Smooth muscle cell (in vitro differentiated cells): ENCODE data around the gene NUP107. TPM values are rescaled to one million over a fixed set of nuclear protein-coding genes. Genes with fewer than 3 reads are reported as not detected.
"Not testable (repeated sequence)": the region's sequence is repeated elsewhere in the genome, so short reads cannot be mapped to it uniquely, and the experiment has no call there.

Source experiments
- DNase-seq: peaks from one replicate; lab custom pipeline; 2025; ENCODE audit not compliant: unreplicated experiment; lab: John Stamatoyannopoulos, UW
- H2AFZ ChIP-seq: fragments of 200-600 bp; sonication (generic); 2 replicates; pipeline ENCODE4 v1.6.0; 2016; ENCODE audit warnings: antibody characterized with exemption, low read depth, mild to moderate bottlenecking
- H3F3A ChIP-seq: fragments of 200-600 bp; sonication (generic); 2 replicates; pipeline ENCODE4 v1.6.0; 2017; ENCODE audit warnings: antibody characterized with exemption, low read depth
- H3K27ac ChIP-seq: fragments of 200-600 bp; sonication (generic); 2 replicates; pipeline ENCODE4 v1.5.1; 2016; ENCODE audit warnings: low read depth, mild to moderate bottlenecking
- H3K27me3 ChIP-seq: fragments of 200-600 bp; sonication (generic); 2 replicates; pipeline ENCODE4 v1.6.1; 2016; ENCODE audit warnings: low read depth, mild to moderate bottlenecking
- H3K36me3 ChIP-seq: fragments of 200-600 bp; sonication (generic); 2 replicates; pipeline ENCODE4 v1.5.1; 2016; ENCODE audit warnings: low read depth
- H3K4me1 ChIP-seq: fragments of 200-600 bp; sonication (generic); 2 replicates; pipeline ENCODE4 v1.5.1; 2016; ENCODE audit warnings: low read depth
- H3K4me2 ChIP-seq: fragments of 200-600 bp; sonication (generic); 2 replicates; pipeline ENCODE4 v1.6.0; 2016; ENCODE audit warnings: mild to moderate bottlenecking
- H3K4me3 ChIP-seq: fragments of 200-600 bp; sonication (generic); 2 replicates; pipeline ENCODE4 v1.5.1; 2016; ENCODE audit warnings: mild to moderate bottlenecking
- H3K79me2 ChIP-seq: fragments of 200-600 bp; sonication (generic); 2 replicates; pipeline ENCODE4 v1.6.0; 2016; ENCODE audit warnings: low read depth, mild to moderate bottlenecking
- H3K9ac ChIP-seq: fragments of 200-600 bp; sonication (generic); 2 replicates; pipeline ENCODE4 v1.6.0; 2016; ENCODE audit warnings: low read depth
- H3K9me3 ChIP-seq: fragments of 200-600 bp; sonication (generic); replicated peaks from 2 replicates; pipeline ENCODE4 v1.5.1; 2016; ENCODE audit warnings: low read depth
- H4K20me1 ChIP-seq: fragments of 200-600 bp; sonication (generic); 2 replicates; pipeline ENCODE4 v1.6.0; 2016; ENCODE audit warnings: low read depth
- whole genome bisulfite sequencing: methylation state at CpG from one replicate; pipeline ENCODE4 v1.1.7; 2016; ENCODE audit warnings: low lambda C conversion rate; 5-methylcytosine and 5-hydroxymethylcytosine counted together
- polyA plus RNA-seq: library from polyadenylated mRNA; unstranded; fragments of >200 nt; fragmentation: Nextera tagmentation; extraction: Ambion mirVana; gene quantifications from 2 replicates; pipeline ENCODE4 v1.2.1, GENCODE V29; 2016
- total RNA-seq: library from RNA; depleted of rRNA; stranded (reverse); fragments of >200 nt; gene quantifications from 2 replicates; pipeline ENCODE4 v1.2.3, GENCODE V29; 2014
- TF ChIP-seq, protein P1 (sequence below): fragments of 200-600 bp; sonication (generic); IDR thresholded peaks from 2 replicates; pipeline ENCODE4 v1.5.1; 2017; ENCODE audit warnings: borderline replicate concordance, mild to moderate bottlenecking, antibody characterized with exemption; ENCODE audit not compliant: insufficient read depth, poor library complexity, severe bottlenecking

The NUP107 gene
- total and polyA plus RNA-seq, 2 experiments from 2014 or later, result 39.9 to 51.1 TPM

DNA sequence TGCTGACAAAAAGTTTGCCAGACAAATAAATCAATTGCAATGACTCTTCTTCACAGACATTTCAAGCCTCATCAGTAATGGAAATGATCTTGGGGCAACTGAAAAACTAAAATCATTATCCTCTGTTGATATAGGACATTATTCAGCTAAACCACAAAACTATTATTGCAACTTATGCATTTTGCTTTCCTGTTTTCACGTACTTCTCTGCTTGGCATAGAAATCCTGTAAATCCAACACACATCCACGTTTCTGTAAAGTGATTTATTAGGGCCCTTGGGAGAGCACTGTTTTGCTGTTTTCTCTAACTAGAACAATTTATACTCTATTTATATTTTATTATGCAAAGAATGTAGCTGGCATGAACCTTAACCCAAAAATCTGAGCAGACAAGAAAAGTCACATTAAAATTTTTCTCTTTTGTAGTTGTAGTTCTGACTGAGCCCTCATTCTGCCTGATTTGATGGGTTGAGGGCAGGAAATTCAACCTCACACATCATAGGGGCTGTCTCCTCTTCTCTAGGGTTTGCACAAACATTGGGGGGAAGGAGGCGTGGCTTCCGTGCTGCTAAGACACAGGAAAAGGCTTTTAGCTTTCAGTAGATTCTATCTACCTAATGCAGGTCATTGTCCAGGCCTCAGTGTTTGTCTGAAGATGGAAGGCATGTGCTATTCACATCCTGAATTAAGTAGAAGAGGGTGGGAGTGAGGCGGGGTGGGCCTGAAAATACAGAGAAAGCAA lies 11.5 kb upstream of the NUP107 start:
- no peak overlapping the region for H2AFZ ChIP-seq
- no peaks in the 10 kb centered on the region for H3K36me3 ChIP-seq
- TF ChIP-seq, protein P1, sequence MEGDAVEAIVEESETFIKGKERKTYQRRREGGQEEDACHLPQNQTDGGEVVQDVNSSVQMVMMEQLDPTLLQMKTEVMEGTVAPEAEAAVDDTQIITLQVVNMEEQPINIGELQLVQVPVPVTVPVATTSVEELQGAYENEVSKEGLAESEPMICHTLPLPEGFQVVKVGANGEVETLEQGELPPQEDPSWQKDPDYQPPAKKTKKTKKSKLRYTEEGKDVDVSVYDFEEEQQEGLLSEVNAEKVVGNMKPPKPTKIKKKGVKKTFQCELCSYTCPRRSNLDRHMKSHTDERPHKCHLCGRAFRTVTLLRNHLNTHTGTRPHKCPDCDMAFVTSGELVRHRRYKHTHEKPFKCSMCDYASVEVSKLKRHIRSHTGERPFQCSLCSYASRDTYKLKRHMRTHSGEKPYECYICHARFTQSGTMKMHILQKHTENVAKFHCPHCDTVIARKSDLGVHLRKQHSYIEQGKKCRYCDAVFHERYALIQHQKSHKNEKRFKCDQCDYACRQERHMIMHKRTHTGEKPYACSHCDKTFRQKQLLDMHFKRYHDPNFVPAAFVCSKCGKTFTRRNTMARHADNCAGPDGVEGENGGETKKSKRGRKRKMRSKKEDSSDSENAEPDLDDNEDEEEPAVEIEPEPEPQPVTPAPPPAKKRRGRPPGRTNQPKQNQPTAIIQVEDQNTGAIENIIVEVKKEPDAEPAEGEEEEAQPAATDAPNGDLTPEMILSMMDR, result no peak
- H4K20me1 ChIP-seq, result no peaks in the 10 kb centered on the region
- H3K4me3 ChIP-seq, result no peak overlapping the region
- no peak overlapping the region for H3K9ac ChIP-seq
- H3K27ac ChIP-seq, result no peak overlapping the region
- no peaks in the 10 kb centered on the region for H3K79me2 ChIP-seq
- no peak for DNase-seq
- no peak overlapping the region for H3K4me2 ChIP-seq
- no peaks in the 10 kb centered on the region for H3F3A ChIP-seq
- no peaks in the 10 kb centered on the region for H3K4me1 ChIP-seq
- no peaks in the 10 kb centered on the region for H3K9me3 ChIP-seq
- no peaks in the 10 kb centered on the region for H3K27me3 ChIP-seq
- WGBS, result 64% methylated on average over 5 of the region's 5 CpGs

DNA sequence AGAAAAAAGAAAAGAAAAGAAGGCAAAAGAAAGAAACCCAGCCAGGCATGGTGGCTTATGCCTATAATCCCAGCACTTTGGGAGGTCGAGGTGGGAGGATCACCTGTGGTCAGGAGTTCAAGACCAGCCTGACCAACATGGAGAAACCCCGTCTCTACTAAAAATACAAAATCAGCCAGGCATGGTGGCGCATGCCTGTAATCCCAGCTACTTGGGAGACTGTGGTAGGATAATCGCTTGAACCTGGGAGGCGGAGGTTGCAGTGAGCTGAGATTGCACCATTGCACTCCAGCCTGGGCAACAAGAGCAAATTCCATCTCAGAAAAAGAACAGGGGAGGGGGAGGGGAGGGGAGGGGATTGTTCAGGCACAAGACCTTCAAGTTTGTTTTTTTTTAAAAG lies 9.9 kb upstream of the NUP107 start:
- DNase-seq, H3K4me2 ChIP-seq, H3K79me2 ChIP-seq, H4K20me1 ChIP-seq, H3K27ac ChIP-seq, H2AFZ ChIP-seq, H3K4me1 ChIP-seq, H3F3A ChIP-seq, H3K9ac ChIP-seq, H3K27me3 ChIP-seq, H3K4me3 ChIP-seq, H3K36me3 ChIP-seq, H3K9me3 ChIP-seq: not testable (repeated sequence)
- WGBS, result 94% methylated on average over 5 of the region's 5 CpGs

DNA sequence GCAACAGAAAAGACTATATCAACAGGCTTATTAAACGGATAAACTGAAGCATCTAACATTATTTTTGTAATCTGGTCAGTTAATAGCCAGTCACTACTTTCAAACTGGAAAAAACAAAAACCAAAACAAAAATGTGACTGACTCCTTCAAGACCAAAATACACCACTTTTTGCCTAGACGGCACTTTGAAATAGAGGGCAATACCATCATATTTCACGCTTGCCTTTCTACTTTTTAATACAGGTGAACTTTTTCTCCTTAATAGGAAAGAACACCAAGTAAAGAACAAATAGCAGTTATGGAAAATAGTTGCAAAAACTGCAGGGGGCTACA lies 550 bp upstream of the NUP107 start:
- Histone ChIP-seq H2AFZ (peak overlapping the region; percentile 45), H4K20me1 (no peaks in the 10 kb centered on the region), H3K9ac (peak overlapping the region; percentile 82), H3K27me3 (no peaks in the 10 kb centered on the region), H3K36me3 (no peaks in the 10 kb centered on the region), H3K79me2 (peaks cover 15% of the 10 kb centered on the region), H3K9me3 (no peaks in the 10 kb centered on the region), H3K4me3 (peak overlapping the region; percentile 73), H3K4me2 (peak overlapping the region; percentile 79), H3K27ac (peak overlapping the region; percentile 92), H3K4me1 (peaks cover 8% of the 10 kb centered on the region), H3F3A (peaks cover 3% of the 10 kb centered on the region)
- WGBS, result 47% methylated on average over 3 of the region's 3 CpGs
- TF ChIP-seq, protein P1, result no peak
- DNase-seq, result no peak

DNA sequence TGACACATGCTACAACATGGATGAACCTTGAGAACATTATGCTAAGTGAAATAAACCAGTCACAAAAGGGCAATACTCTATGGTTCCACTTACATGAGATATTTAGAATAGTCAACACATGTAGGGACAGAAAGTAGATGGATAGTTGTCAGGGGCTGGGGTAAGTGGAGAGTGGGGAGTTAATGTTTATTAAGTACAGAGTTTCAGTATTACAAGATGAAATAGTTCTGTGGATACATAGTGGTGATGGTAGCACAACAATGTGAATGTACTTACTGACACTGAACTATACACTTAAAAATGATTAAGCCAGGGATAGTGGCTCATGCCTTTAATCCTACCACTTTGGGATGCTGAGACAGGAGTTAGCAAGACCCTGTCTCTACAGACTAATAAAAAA lies 8.7 kb downstream of the NUP107 start:
- Histone ChIP-seq H2AFZ (no peak overlapping the region), H3K9ac (no peak overlapping the region), H3K4me1 (no peaks in the 10 kb centered on the region), H3K36me3 (peaks cover 13% of the 10 kb centered on the region), H3K9me3 (no peaks in the 10 kb centered on the region), H3K27ac (no peak overlapping the region), H3K4me3 (no peak overlapping the region), H4K20me1 (no peaks in the 10 kb centered on the region), H3F3A (no peaks in the 10 kb centered on the region), H3K27me3 (no peaks in the 10 kb centered on the region), H3K4me2 (no peak overlapping the region), H3K79me2 (no peaks in the 10 kb centered on the region)
- DNase-seq, result no peak
- TF ChIP-seq, protein P1, result no peak
